Mammary epithelial cell (primary cell): ENCODE measurements around the gene AGPAT3.

Experiments used
- CTCF ChIP-seq, 2 donors: IDR thresholded peaks in 1 of 2; conservative IDR thresholded peaks in 1 of 2; 2 replicates each; pipeline ENCODE4 v1.5.1; 2011 to 2012; ENCODE audit warnings: inconsistent platforms in 2 of 2, low read length in 2 of 2, mild to moderate bottlenecking in 2 of 2, control low read depth in 1 of 2, low read depth in 1 of 2; ENCODE audit not compliant: insufficient read depth in 1 of 2; ENCODE audit errors: extremely low read depth in 1 of 2
- EZH2 ChIP-seq: IDR thresholded peaks from 2 replicates; pipeline ENCODE4 v1.6.1; 2012; ENCODE audit warnings: low read length, inconsistent platforms, borderline replicate concordance

GRCh38 chr21:43873673-43874072 lies 8.7 kb downstream of the AGPAT3 start:
- TF ChIP-seq CTCF (conservative IDR thresholded peaks at IDR 0.05 in 1 of 2, IDR thresholded peaks at IDR 0.05 in 1 of 2; ENCODE audit: extremely low read depth in 1 of 2, insufficient read depth in 1 of 2, low read depth in 1 of 2, low read length in 2 of 2), result no peak
- TF ChIP-seq EZH2, result no peak
